ENCODE measurements around the gene TMEM248.
"Not testable (repeated sequence)": the region's sequence is repeated elsewhere in the genome, so short reads cannot be mapped to it uniquely, and the experiment has no call there.

TMEM248 gene

GRCh38 chr7:66952343-66953043 is 31.5 kb downstream of the TMEM248 start:
- DNase-seq = no peak

GRCh38 chr7:66953044-66953427 is 32.0 kb downstream of the TMEM248 start:
- no peak for DNase-seq

- DNase-seq = no peak
Observed at GRCh38 chr7:66957595-66958290, 36.7 kb downstream of the TMEM248 start.

- DNase-seq = no peak
Observed at GRCh38 chr7:66958538-66959350, 37.7 kb downstream of the TMEM248 start.

- DNase-seq = no peak
Observed at GRCh38 chr7:66960192-66960591, 39.2 kb downstream of the TMEM248 start.

- no peak for DNase-seq
Observed at GRCh38 chr7:66961096-66961495, 40.1 kb downstream of the TMEM248 start.

GRCh38 chr7:66964411-66964810 is 43.4 kb downstream of the TMEM248 start:
- DNase-seq = no peak

- no peak for DNase-seq
Observed at GRCh38 chr7:66967029-66967428, 46.0 kb downstream of the TMEM248 start.

- not testable (repeated sequence) for DNase-seq
Observed at GRCh38 chr7:66969001-66969400, 48.0 kb downstream of the TMEM248 start.

GRCh38 chr7:66970310-66970709 is 49.3 kb downstream of the TMEM248 start:
- no peak for DNase-seq

GRCh38 chr7:66974986-66975590 is 54.1 kb downstream of the TMEM248 start:
- no peak for DNase-seq

- not testable (repeated sequence) for DNase-seq
Observed at GRCh38 chr7:66978312-66978711, 57.3 kb downstream of the TMEM248 start.

- DNase-seq = not testable (repeated sequence)
Observed at GRCh38 chr7:66979013-66979412, 58.0 kb downstream of the TMEM248 start.

GRCh38 chr7:66980336-66980735 is 59.3 kb downstream of the TMEM248 start:
- DNase-seq = not testable (repeated sequence)

GRCh38 chr7:66989552-66989951 is 68.5 kb downstream of the TMEM248 start:
- DNase-seq = not testable (repeated sequence)

GRCh38 chr7:66994051-66994450 is 73.0 kb downstream of the TMEM248 start:
- not testable (repeated sequence) for DNase-seq

- peak; percentile 60 for DNase-seq
Observed at GRCh38 chr7:66994691-66995049, 73.6 kb downstream of the TMEM248 start.

GRCh38 chr7:66995050-66995776 is 74.2 kb downstream of the TMEM248 start, which contains the start of gene SBDS:
Gene SBDS (minus strand): TSS chr7:66995586. CDS start chr7:66995417, 169 bp downstream.
- peak; percentile 94 for DNase-seq

GRCh38 chr7:66996444-66997191 is 75.6 kb downstream of the TMEM248 start, which contains the start of gene TYW1:
Gene TYW1 (plus strand): TSS chr7:66996833. CDS start chr7:66996979, 146 bp downstream.
- peak; percentile 99 for DNase-seq

GRCh38 chr7:67000601-67001258 is 79.7 kb downstream of the TMEM248 start:
- DNase-seq = not testable (repeated sequence)

GRCh38 chr7:67004145-67004544 is 83.1 kb downstream of the TMEM248 start:
- DNase-seq = not testable (repeated sequence)

Measured in CD4-positive, alpha-beta T cell treated with Interleukin-17A for 4 hours (primary cell).